ENCODE results near the gene CCDC85C.
A peak's percentile ranks its signal among the peaks of the same experiment; 100 is the strongest.
"Not testable (repeated sequence)": the region's sequence is repeated elsewhere in the genome, so short reads cannot be mapped to it uniquely, and the experiment has no call there.

CCDC85C gene

GRCh38 chr14:99603471-99604277, at the start of gene CCDC85C:
Gene CCDC85C (minus strand): TSS chr14:99604207. CDS start chr14:99603959, 248 bp downstream.
- DNase-seq = peak; percentile 45

- no peak for DNase-seq
Measured at GRCh38 chr14:99651953-99652746, 48.1 kb upstream of the CCDC85C start.

- no peak for DNase-seq
Measured at GRCh38 chr14:99650189-99650588, 46.2 kb upstream of the CCDC85C start.

- DNase-seq = no peak
Measured at GRCh38 chr14:99649643-99650042, 45.6 kb upstream of the CCDC85C start.

- no peak for DNase-seq
Measured at GRCh38 chr14:99649219-99649618, 45.2 kb upstream of the CCDC85C start.

GRCh38 chr14:99648027-99648784, 44.2 kb upstream of the CCDC85C start:
- no peak for DNase-seq

GRCh38 chr14:99647411-99647810, 43.4 kb upstream of the CCDC85C start:
- DNase-seq = no peak

- DNase-seq = no peak
Measured at GRCh38 chr14:99645545-99646505, 41.8 kb upstream of the CCDC85C start.

- no peak for DNase-seq
Measured at GRCh38 chr14:99644723-99645544, 40.9 kb upstream of the CCDC85C start, which contains the start of gene HHIPL1. Gene HHIPL1 (plus strand): TSS chr14:99645129. CDS start chr14:99645208, 79 bp downstream.

- DNase-seq = no peak
Measured at GRCh38 chr14:99644035-99644587, 40.1 kb upstream of the CCDC85C start.

GRCh38 chr14:99643343-99643742, 39.3 kb upstream of the CCDC85C start:
- no peak for DNase-seq

GRCh38 chr14:99642771-99643170, 38.8 kb upstream of the CCDC85C start:
- not testable (repeated sequence) for DNase-seq

GRCh38 chr14:99637624-99638023, 33.6 kb upstream of the CCDC85C start:
- no peak for DNase-seq

GRCh38 chr14:99636487-99636886, 32.5 kb upstream of the CCDC85C start:
- no peak for DNase-seq

GRCh38 chr14:99635116-99635515, 31.1 kb upstream of the CCDC85C start:
- no peak for DNase-seq

GRCh38 chr14:99634443-99634842, 30.4 kb upstream of the CCDC85C start:
- no peak for DNase-seq

GRCh38 chr14:99633918-99634317, 29.9 kb upstream of the CCDC85C start:
- no peak for DNase-seq

- no peak for DNase-seq
Measured at GRCh38 chr14:99633141-99633540, 29.1 kb upstream of the CCDC85C start.

- no peak for DNase-seq
Measured at GRCh38 chr14:99632410-99633035, 28.5 kb upstream of the CCDC85C start.

- no peak for DNase-seq
Measured at GRCh38 chr14:99630202-99630601, 26.2 kb upstream of the CCDC85C start.
